Measurements from ENCODE around the gene C6orf136. TPM values are rescaled to one million over a fixed set of nuclear protein-coding genes. Genes with fewer than 3 reads are reported as not detected.
"Not testable (repeated sequence)": the region's sequence is repeated elsewhere in the genome, so short reads cannot be mapped to it uniquely, and the experiment has no call there.

The C6orf136 gene
- total RNA-seq, 1 donor from 2014 or later, result 15.7 TPM

- H3K27ac ChIP-seq, result no peak overlapping the region
- intact Hi-C loops (cut with DNase I), result no loop called here
- no peak for DNase-seq (ENCODE audit: extremely low spot score in 2 of 2)
- H3K4me3 ChIP-seq, result no peak overlapping the region
- no peaks in the 10 kb centered on the region for H3K27me3 ChIP-seq
- no peaks in the 10 kb centered on the region for H3K4me1 ChIP-seq
- H3K9me3 ChIP-seq, result no peaks in the 10 kb centered on the region
- no peak for TF ChIP-seq CTCF (IDR thresholded peaks at IDR 0.05)
- peaks cover 0 to 78% of the 10 kb centered on the region in 2 donors for H3K36me3 ChIP-seq
These were observed 18.2 kb downstream of the C6orf136 start for GRCh38 chr6:30664994-30665767.

GRCh38 chr6:30666300-30666699, 19.4 kb downstream of the C6orf136 start:
- intact Hi-C loops (cut with DNase I); DNase-seq (ENCODE audit: extremely low spot score in 2 of 2); H3K4me1 ChIP-seq; H3K27ac ChIP-seq; H3K4me3 ChIP-seq; H3K27me3 ChIP-seq; H3K9me3 ChIP-seq: not testable (repeated sequence)
- H3K36me3 ChIP-seq, result peaks cover 0 to 85% of the 10 kb centered on the region in 2 donors

GRCh38 chr6:30670760-30671527, 24.0 kb downstream of the C6orf136 start:
- Histone ChIP-seq H3K36me3 (peaks cover 0 to 41% of the 10 kb centered on the region in 2 donors), H3K4me1 (peaks cover 20% of the 10 kb centered on the region), H3K27me3 (no peaks in the 10 kb centered on the region), H3K27ac (no peak overlapping the region), H3K9me3 (no peaks in the 10 kb centered on the region), H3K4me3 (no peak overlapping the region)
- TF ChIP-seq POLR2A (IDR thresholded peaks at IDR 0.05), result no peak
- TF ChIP-seq POLR2AphosphoS5 (IDR thresholded peaks at IDR 0.05; ENCODE audit: insufficient read depth in 1 of 2, low read depth in 1 of 2), result no peak
- TF ChIP-seq CTCF (IDR thresholded peaks at IDR 0.05), result no peak
- no peak for DNase-seq (ENCODE audit: extremely low spot score in 2 of 2)
- intact Hi-C loops (cut with DNase I), result no loop called here

GRCh38 chr6:30672445-30673253, 25.7 kb downstream of the C6orf136 start, which contains the start of gene DHX16:
DHX16 (minus strand) TSS chr6:30673006; CDS start chr6:30672841, 165 bp downstream.
- peak; percentile 87 to 100 for TF ChIP-seq POLR2AphosphoS5 (IDR thresholded peaks at IDR 0.05; ENCODE audit: insufficient read depth in 1 of 2, low read depth in 1 of 2)
- no peak for TF ChIP-seq POLR2A (IDR thresholded peaks at IDR 0.05)
- peak; percentile 78 to 86 (median 84) for TF ChIP-seq CTCF (IDR thresholded peaks at IDR 0.05)
- Histone ChIP-seq H3K4me3 (peak within 1 kb of the TSS; percentile 77 to 80), H3K36me3 (peaks cover 0 to 50% of the 10 kb centered on the region in 2 donors), H3K9me3 (no peaks in the 10 kb centered on the region), H3K4me1 (peaks cover 20% of the 10 kb centered on the region), H3K27me3 (no peaks in the 10 kb centered on the region), H3K27ac (peak within 1 kb of the TSS; percentile 75)
- intact Hi-C loops (cut with DNase I), result no loop called here
- DNase-seq (ENCODE audit: extremely low spot score in 2 of 2), result peak in 1 of 2 donors; percentile 95

- Histone ChIP-seq H3K4me3 (no peak overlapping the region), H3K27ac (no peak overlapping the region), H3K27me3 (no peaks in the 10 kb centered on the region), H3K4me1 (peaks cover 43% of the 10 kb centered on the region), H3K36me3 (peaks cover 0 to 30% of the 10 kb centered on the region in 2 donors), H3K9me3 (no peaks in the 10 kb centered on the region)
- DNase-seq (ENCODE audit: extremely low spot score in 2 of 2), result no peak
- TF ChIP-seq CTCF (IDR thresholded peaks at IDR 0.05) (no peak), POLR2AphosphoS5 (IDR thresholded peaks at IDR 0.05; ENCODE audit: insufficient read depth in 1 of 2, low read depth in 1 of 2) (no peak), POLR2A (IDR thresholded peaks at IDR 0.05) (no peak)
- intact Hi-C loops (cut with DNase I), result no loop called here
These were observed 29.8 kb downstream of the C6orf136 start for GRCh38 chr6:30676660-30677285.

Measured in vagina (tissue), 2 donors.